ENCODE data around the gene PPM1E. TPM values are rescaled to one million over a fixed set of nuclear protein-coding genes. Genes with fewer than 3 reads are reported as not detected.

PPM1E gene
- total and polyA plus RNA-seq, 2 donors (not counting 1 experiment from before 2014, with no cell fraction given): not detected

GRCh38 chr17:58911741-58912343, 156.2 kb downstream of the PPM1E start:
- H3K79me2 ChIP-seq (ENCODE audit: control insufficient read depth, insufficient read depth, low read length): no peaks in the 10 kb centered on the region
- intact Hi-C loops (cut with micrococcal nuclease): no loop called here
- H3K27me3 Mint-ChIP-seq: peaks cover 3% of the 10 kb centered on the region
- H3K4me2 ChIP-seq (replicated peaks; ENCODE audit: low read depth, low read length, poor library complexity, severe bottlenecking): no peak overlapping the region
- H3K9me3 ChIP-seq (ENCODE audit: control extremely low read depth in 1 of 3, control insufficient read depth in 2 of 3, insufficient read depth in 1 of 3, low read length in 2 of 3): peaks cover 2 to 22% (median 12%) of the 10 kb centered on the region in 3 donors
- no peak overlapping the region for H3K9ac ChIP-seq (ENCODE audit: low read length)
- CTCF ChIA-PET: no interaction called here
- POLR2A ChIA-PET: no interaction called here
- no peak overlapping the region for H3K4me3 ChIP-seq (ENCODE audit: control extremely low read depth in 1 of 5, extremely low read depth in 1 of 5, insufficient read depth in 1 of 5, low read depth in 2 of 5, low read length in 4 of 5)
- peaks cover 0 to 3% (median 0%) of the 10 kb centered on the region in 4 experiments for H3K27me3 ChIP-seq (replicated peaks in 1 of 4; ENCODE audit: control extremely low read depth in 1 of 4, control insufficient read depth in 3 of 4, insufficient read depth in 4 of 4, low read length in 3 of 4)
- no peaks in the 10 kb centered on the region for H3K36me3 ChIP-seq (replicated peaks in 1 of 2; ENCODE audit: control extremely low read depth in 1 of 2, control insufficient read depth in 1 of 2, extremely low read depth in 1 of 2, insufficient read depth in 2 of 2, low read length in 1 of 2)
- no peak overlapping the region for H3K27ac ChIP-seq (ENCODE audit: low read length in 2 of 2)
- DNase-seq (no peak), ATAC-seq (ENCODE audit: low read depth) (no peak)
- H3K4me1 ChIP-seq (ENCODE audit: control insufficient read depth in 2 of 2, insufficient read depth in 2 of 2, low read length in 2 of 2): no peaks in the 10 kb centered on the region
- H3K9me3 Mint-ChIP-seq (ENCODE audit: insufficient read depth): peaks cover 7% of the 10 kb centered on the region
- no peak overlapping the region for H3K27ac Mint-ChIP-seq
- no peak overlapping the region for H3K4me3 Mint-ChIP-seq
- WGBS (ENCODE audit: insufficient coverage): 98% methylated on average over 5 of the region's 8 CpGs
- no peaks in the 10 kb centered on the region for H4K20me1 ChIP-seq (ENCODE audit: control insufficient read depth, insufficient read depth, low read length, poor library complexity, severe bottlenecking)
- no peak overlapping the region for H2AFZ ChIP-seq (ENCODE audit: insufficient read depth, low read depth, low read length, poor library complexity, severe bottlenecking)
- no peaks in the 10 kb centered on the region for H3K4me1 Mint-ChIP-seq
- no peak for TF ChIP-seq CTCF (IDR thresholded peaks at IDR 0.05)
- no peak for TF ChIP-seq EZH2 (IDR thresholded peaks at IDR 0.05; ENCODE audit: borderline replicate concordance, insufficient read depth, low read depth, low read length, poor library complexity, severe bottlenecking)

DNA sequence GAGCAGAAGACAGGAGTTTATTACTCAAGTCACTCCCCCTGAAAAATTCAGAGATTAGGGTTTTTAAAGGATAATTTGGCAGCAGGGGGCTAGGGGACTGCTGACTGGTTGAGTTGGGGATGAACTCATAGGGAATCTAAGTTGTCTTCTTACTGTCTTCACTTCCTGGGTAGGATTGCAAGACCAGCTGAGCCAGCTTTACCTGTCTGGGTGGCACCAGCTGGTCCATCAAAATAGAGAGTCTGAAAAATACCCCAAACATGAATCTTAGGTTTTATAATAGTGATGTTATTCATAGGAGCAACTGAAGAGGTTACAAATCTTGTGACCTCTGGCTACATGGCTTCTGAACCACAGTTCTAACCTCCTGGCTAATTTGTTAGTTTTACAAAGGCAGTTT, 157.9 kb downstream of the PPM1E start:
- H3K27ac ChIP-seq (ENCODE audit: low read length in 2 of 2): no peak overlapping the region
- no peak overlapping the region for H3K4me3 ChIP-seq (ENCODE audit: control extremely low read depth in 1 of 5, extremely low read depth in 1 of 5, insufficient read depth in 1 of 5, low read depth in 2 of 5, low read length in 4 of 5)
- no peak overlapping the region for H3K4me2 ChIP-seq (replicated peaks; ENCODE audit: low read depth, low read length, poor library complexity, severe bottlenecking)
- Mint-ChIP-seq H3K4me3 (no peak overlapping the region), H3K27ac (no peak overlapping the region), H3K27me3 (peaks cover 3% of the 10 kb centered on the region), H3K9me3 (ENCODE audit: insufficient read depth) (peaks cover 7% of the 10 kb centered on the region), H3K4me1 (no peaks in the 10 kb centered on the region)
- ChIA-PET POLR2A (no interaction called here), CTCF (interaction anchor here (0.6 kb wide), 1 partner anchor 391 kb away, joined by 3 read pairs; no protein-coding TSS in a partner anchor)
- no peak for TF ChIP-seq EZH2 (IDR thresholded peaks at IDR 0.05; ENCODE audit: borderline replicate concordance, insufficient read depth, low read depth, low read length, poor library complexity, severe bottlenecking)
- TF ChIP-seq CTCF (IDR thresholded peaks at IDR 0.05): no peak
- H4K20me1 ChIP-seq (ENCODE audit: control insufficient read depth, insufficient read depth, low read length, poor library complexity, severe bottlenecking): no peaks in the 10 kb centered on the region
- peaks cover 0 to 3% (median 0%) of the 10 kb centered on the region in 4 experiments for H3K27me3 ChIP-seq (replicated peaks in 1 of 4; ENCODE audit: control extremely low read depth in 1 of 4, control insufficient read depth in 3 of 4, insufficient read depth in 4 of 4, low read length in 3 of 4)
- intact Hi-C loops (cut with micrococcal nuclease): no loop called here
- peaks cover 2 to 22% (median 12%) of the 10 kb centered on the region in 3 donors for H3K9me3 ChIP-seq (ENCODE audit: control extremely low read depth in 1 of 3, control insufficient read depth in 2 of 3, insufficient read depth in 1 of 3, low read length in 2 of 3)
- no peaks in the 10 kb centered on the region for H3K79me2 ChIP-seq (ENCODE audit: control insufficient read depth, insufficient read depth, low read length)
- no peak overlapping the region for H2AFZ ChIP-seq (ENCODE audit: insufficient read depth, low read depth, low read length, poor library complexity, severe bottlenecking)
- DNase-seq: no peak
- H3K9ac ChIP-seq (ENCODE audit: low read length): no peak overlapping the region
- ATAC-seq (ENCODE audit: low read depth): no peak
- H3K4me1 ChIP-seq (ENCODE audit: control insufficient read depth in 2 of 2, insufficient read depth in 2 of 2, low read length in 2 of 2): no peaks in the 10 kb centered on the region
- no peaks in the 10 kb centered on the region for H3K36me3 ChIP-seq (replicated peaks in 1 of 2; ENCODE audit: control extremely low read depth in 1 of 2, control insufficient read depth in 1 of 2, extremely low read depth in 1 of 2, insufficient read depth in 2 of 2, low read length in 1 of 2)

Data from B cell (primary cell).